HepG2 (cell line): ENCODE data around the gene TFAP2C. TPM values are rescaled to one million over a fixed set of nuclear protein-coding genes. Genes with fewer than 3 reads are reported as not detected.

Experiments
- ATAC-seq: fragments of 200-7000 bp; cut with Tn5 transposase; 3 replicates; pipeline ENCODE4 v1.9.1; 2020; ENCODE audit warnings: mild to moderate bottlenecking, moderate library complexity
- BruUV-seq: library from RNA; stranded (reverse); fragments of 400-500 nt; replicated peaks from 2 replicates; lab custom pipeline; 2021; lab: Mats Ljungman, UMichigan
- CTCF ChIA-PET: fragments of 300-600 bp; formaldehyde crosslinking; extraction: SDS; loops from one replicate; lab custom pipeline; 2021; ENCODE audit warnings: low total read pairs, inconsistent platforms, low intra/inter-chr PET ratio; lab: Yijun Ruan, JAX
- POLR2A ChIA-PET: fragments of 350-600 bp; sonication (Branson Sonifier 250); formaldehyde crosslinking; loops from one replicate; lab custom pipeline; 2020; ENCODE audit warnings: antibody characterized with exemption, inconsistent platforms; lab: Yijun Ruan, JAX
- DNase-seq: peaks from one replicate; pipeline ENCODE4 v3.0.0-alpha.2; 2015; ENCODE audit warnings: low spot score
- FAIRE-seq: peaks from 3 replicates; lab custom pipeline; 2011; peaks lifted over from hg19 to GRCh38; lab: Jason Lieb, UNC
- H2AFZ ChIP-seq: one replicate; pipeline ENCODE4 v1.6.1; 2011; ENCODE audit warnings: low read length, inconsistent platforms
- H3K27ac ChIP-seq: fragments of 300-600 bp; 3 replicates; pipeline ENCODE4 v1.8.0; 2011; ENCODE audit warnings: mixed run types, mild to moderate bottlenecking, mixed read lengths, low read length, inconsistent platforms; ENCODE audit not compliant: insufficient read depth; ENCODE audit errors: extremely low read length
- H3K27me3 ChIP-seq, 2 experiments: fragments of 200-600 bp in 1 of 2; 2 replicates in 1 of 2; 3 replicates in 1 of 2; pipeline versions ENCODE4 v1.6.0 to v1.8.0; 2011; ENCODE audit warnings: low read length in 2 of 2, mild to moderate bottlenecking in 2 of 2, moderate library complexity in 2 of 2, inconsistent platforms in 1 of 2; ENCODE audit not compliant: insufficient read depth in 2 of 2, control insufficient read depth in 1 of 2
- H3K36me3 ChIP-seq, 2 experiments: fragments of 200-600 bp in 1 of 2; replicated peaks in 1 of 2; 2 replicates in 1 of 2; 3 replicates in 1 of 2; pipeline versions ENCODE4 v1.5.1 to v1.8.0; 2011; ENCODE audit warnings: low read length in 2 of 2, inconsistent platforms in 1 of 2; ENCODE audit not compliant: insufficient read depth in 2 of 2, control insufficient read depth in 1 of 2
- H3K4me1 ChIP-seq: 2 replicates; pipeline ENCODE4 v1.5.1; 2012; ENCODE audit warnings: low read length, inconsistent platforms; ENCODE audit not compliant: insufficient read depth
- H3K4me2 ChIP-seq: 2 replicates; pipeline ENCODE4 v1.6.0; 2011; ENCODE audit warnings: low read depth, low read length, inconsistent platforms
- H3K4me3 ChIP-seq, 3 experiments: fragments of 200-600 bp in 1 of 3; sonication (generic), shearing (Covaris generic) in 1 of 3; replicated peaks in 1 of 3; 2 replicates each; pipeline ENCODE4 v1.5.1; 2011 to 2016; ENCODE audit warnings: low read length in 3 of 3, inconsistent platforms in 2 of 3, low read depth in 2 of 3, mild to moderate bottlenecking in 2 of 3, control low read depth in 1 of 3, mixed read lengths in 1 of 3; ENCODE audit not compliant: insufficient read depth in 1 of 3
- H3K79me2 ChIP-seq: one replicate; pipeline ENCODE4 v1.6.1; 2011; ENCODE audit warnings: low read length, inconsistent platforms; ENCODE audit not compliant: insufficient read depth
- H3K9ac ChIP-seq: 2 replicates; pipeline ENCODE4 v1.6.0; 2011; ENCODE audit warnings: mild to moderate bottlenecking, low read depth, low read length, inconsistent platforms; ENCODE audit not compliant: insufficient read depth
- H3K9me3 ChIP-seq: 2 replicates; pipeline ENCODE4 v1.5.1; 2012; ENCODE audit warnings: mild to moderate bottlenecking, low read length
- H4K20me1 ChIP-seq: 2 replicates; pipeline ENCODE4 v1.6.0; 2011; ENCODE audit warnings: inconsistent platforms, mild to moderate bottlenecking, low read length, moderate library complexity; ENCODE audit not compliant: insufficient read depth
- ELF3 ChIP-seq: IDR thresholded peaks from 2 replicates; pipeline ENCODE4 v1.6.1; 2016; ENCODE audit warnings: missing genetic modification reagents, missing compliant biosample characterization
- EP300 ChIP-seq, 3 experiments: sonication (generic) in 1 of 3; formaldehyde crosslinking in 1 of 3; IDR thresholded peaks; 2 replicates each; pipeline versions ENCODE4 v1.5.1 to v1.6.1; 2011 to 2020; ENCODE audit warnings: low read depth in 2 of 3, low read length in 2 of 3, borderline replicate concordance in 1 of 3, improper control_type of control experiment in 1 of 3, mild to moderate bottlenecking in 1 of 3, missing genetic modification reagents in 1 of 3, moderate library complexity in 1 of 3
- KLF16 ChIP-seq, 2 experiments: sonication (generic) in 1 of 2; formaldehyde crosslinking in 1 of 2; IDR thresholded peaks; 2 replicates each; pipeline versions ENCODE4 v1.6.1 to v1.8.0; 2016 to 2023; ENCODE audit warnings: missing genetic modification reagents in 2 of 2, missing compliant biosample characterization in 1 of 2
- MLLT10 ChIP-seq: sonication (generic); formaldehyde crosslinking; IDR thresholded peaks from 2 replicates; pipeline ENCODE4 v1.4.0; 2020; ENCODE audit warnings: missing genetic modification reagents
- RELA ChIP-seq: sonication (generic); formaldehyde crosslinking; IDR thresholded peaks from 2 replicates; pipeline ENCODE4 v1.4.0; 2020; ENCODE audit warnings: missing genetic modification reagents
- SOX5 ChIP-seq: IDR thresholded peaks from 2 replicates; pipeline ENCODE4 v1.6.1; 2016; ENCODE audit warnings: borderline replicate concordance
- TBX3 ChIP-seq: fragments of 450-650 bp; IDR thresholded peaks from 2 replicates; pipeline ENCODE4 v1.6.1; 2017; ENCODE audit warnings: antibody characterized with exemption, mild to moderate bottlenecking, inconsistent platforms, borderline replicate concordance
- ZNF136 ChIP-seq: sonication (generic); formaldehyde crosslinking; IDR thresholded peaks from 2 replicates; pipeline ENCODE4 v1.8.1; 2022; ENCODE audit warnings: low read depth, mild to moderate bottlenecking, moderate library complexity, missing genetic modification reagents
- ZNF383 ChIP-seq: sonication (generic); formaldehyde crosslinking; IDR thresholded peaks from 2 replicates; pipeline ENCODE4 v1.4.0; 2020; ENCODE audit warnings: missing genetic modification reagents, mild to moderate bottlenecking, borderline replicate concordance
- ZNF704 ChIP-seq: sonication (generic); formaldehyde crosslinking; IDR thresholded peaks from 2 replicates; pipeline ENCODE4 v1.8.1; 2023; ENCODE audit warnings: mild to moderate bottlenecking, inconsistent platforms, moderate library complexity, missing genetic modification reagents, borderline replicate concordance
- ZNF784 ChIP-seq: sonication (generic); formaldehyde crosslinking; IDR thresholded peaks from 2 replicates; pipeline ENCODE4 v1.5.1; 2020; ENCODE audit warnings: missing genetic modification reagents, mild to moderate bottlenecking, borderline replicate concordance
- WGBS: methylation state at CpG from one replicate; pipeline ENCODE4 v1.1.6; 2017; ENCODE audit warnings: low lambda C conversion rate; 5-methylcytosine and 5-hydroxymethylcytosine counted together
- in situ Hi-C: cut with HindIII; loops from 2 replicates; pipeline ENCODE4 v1.10.0; 2017; ENCODE audit warnings: low pct_unique_long_range_greater_than_20kb; ENCODE audit not compliant: extremely low pct_ligation_motif_present
- intact Hi-C: fragments of 100-400 bp; cut with micrococcal nuclease; formaldehyde crosslinking; loops from one replicate; pipeline ENCODE4 v1.10.0; 2022; ENCODE audit not compliant: unreplicated experiment
- polyA plus RNA-seq, 8 experiments: library from polyadenylated mRNA; depleted of rRNA in 3 of 8; stranded (reverse) in 7 of 8; unstranded in 1 of 8; fragments of >200 nt; fragmentation: Illumina TruSeq in 4 of 8; extraction: Trizol in 4 of 8; gene quantifications; 2 replicates each; pipeline versions ENCODE4 v1.2.1 to v1.2.3, GENCODE V29; 2011 to 2016; ENCODE audit warnings: low read depth in 4 of 8, missing spikeins in 1 of 8, mixed read lengths in 1 of 8; ENCODE audit not compliant: insufficient read depth in 1 of 8
- total RNA-seq, 5 experiments: library from RNA; depleted of rRNA; stranded (reverse); fragments of >200 nt; fragmentation: Illumina TruSeq; extraction: Trizol; gene quantifications; 2 replicates each; pipeline ENCODE4 v1.2.3, GENCODE V29; 2016; ENCODE audit warnings: low read depth in 1 of 5
- TF ChIP-seq, protein P1 (sequence below): sonication (generic); formaldehyde crosslinking; IDR thresholded peaks from 2 replicates; pipeline ENCODE4 v1.4.0; 2020; ENCODE audit warnings: mild to moderate bottlenecking, missing genetic modification reagents
- TF ChIP-seq, protein P2 (sequence below): IDR thresholded peaks from 2 replicates; pipeline ENCODE4 v1.6.1; 2016; ENCODE audit warnings: mild to moderate bottlenecking

Gene TFAP2C
- total and polyA plus RNA-seq, 2 of the 13 experiments (the other 11 are each of a cell fraction or from before 2014, with no cell fraction given), result not detected

DNA sequence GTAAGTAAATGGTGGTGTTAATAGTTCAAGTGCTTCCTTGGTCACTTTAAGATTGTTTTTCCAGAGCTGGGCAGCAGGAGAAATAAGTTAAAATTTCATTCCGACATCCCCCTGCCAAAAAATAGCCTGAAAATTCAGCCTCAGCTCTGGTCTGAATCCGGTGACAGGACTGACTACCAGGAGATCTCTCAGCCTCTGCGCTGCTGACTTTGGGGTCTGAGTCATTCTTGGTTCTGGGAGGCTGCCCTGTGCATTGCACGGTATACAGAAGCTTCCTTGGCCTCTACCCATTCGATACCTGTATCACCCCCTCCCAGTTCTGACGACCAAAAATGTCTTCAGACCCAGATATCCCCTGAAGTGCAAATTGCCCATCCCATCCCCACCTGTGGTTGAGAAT lies 36.3 kb upstream of the TFAP2C start:
- H3K79me2 ChIP-seq, result no peaks in the 10 kb centered on the region
- DNase-seq, result no peak
- H3K27ac ChIP-seq, result no peak overlapping the region
- no peak for FAIRE-seq
- no peak overlapping the region for H3K4me2 ChIP-seq
- no peaks in the 10 kb centered on the region for H3K36me3 ChIP-seq
- H4K20me1 ChIP-seq, result no peaks in the 10 kb centered on the region
- ChIA-PET CTCF (no interaction called here), POLR2A (no interaction called here)
- no peaks in the 10 kb centered on the region for H3K4me1 ChIP-seq
- no TSS peak for BruUV-seq
- TF ChIP-seq RELA, result no peak
- TF ChIP-seq ZNF136 (CRISPR knock-in tag), result no peak
- TF ChIP-seq EP300 (IDR thresholded peaks at IDR 0.05; ENCODE audit: low read depth in 2 of 2, low read length in 2 of 2), result no peak
- no peak for TF ChIP-seq EP300 (CRISPR knock-in tag; IDR thresholded peaks at IDR 0.05; ENCODE audit: borderline replicate concordance)
- no peak for TF ChIP-seq ZNF704 (CRISPR knock-in tag)
- TF ChIP-seq, protein P1, sequence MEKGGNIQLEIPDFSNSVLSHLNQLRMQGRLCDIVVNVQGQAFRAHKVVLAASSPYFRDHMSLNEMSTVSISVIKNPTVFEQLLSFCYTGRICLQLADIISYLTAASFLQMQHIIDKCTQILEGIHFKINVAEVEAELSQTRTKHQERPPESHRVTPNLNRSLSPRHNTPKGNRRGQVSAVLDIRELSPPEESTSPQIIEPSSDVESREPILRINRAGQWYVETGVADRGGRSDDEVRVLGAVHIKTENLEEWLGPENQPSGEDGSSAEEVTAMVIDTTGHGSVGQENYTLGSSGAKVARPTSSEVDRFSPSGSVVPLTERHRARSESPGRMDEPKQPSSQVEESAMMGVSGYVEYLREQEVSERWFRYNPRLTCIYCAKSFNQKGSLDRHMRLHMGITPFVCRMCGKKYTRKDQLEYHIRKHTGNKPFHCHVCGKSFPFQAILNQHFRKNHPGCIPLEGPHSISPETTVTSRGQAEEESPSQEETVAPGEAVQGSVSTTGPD (CRISPR knock-in tag), result no peak
- TF ChIP-seq ELF3 (CRISPR knock-in tag), result no peak
- no peak for TF ChIP-seq SOX5 (CRISPR knock-in tag)
- TF ChIP-seq KLF16 (CRISPR knock-in tag; IDR thresholded peaks at IDR 0.05), result no peak
- TF ChIP-seq, protein P2, sequence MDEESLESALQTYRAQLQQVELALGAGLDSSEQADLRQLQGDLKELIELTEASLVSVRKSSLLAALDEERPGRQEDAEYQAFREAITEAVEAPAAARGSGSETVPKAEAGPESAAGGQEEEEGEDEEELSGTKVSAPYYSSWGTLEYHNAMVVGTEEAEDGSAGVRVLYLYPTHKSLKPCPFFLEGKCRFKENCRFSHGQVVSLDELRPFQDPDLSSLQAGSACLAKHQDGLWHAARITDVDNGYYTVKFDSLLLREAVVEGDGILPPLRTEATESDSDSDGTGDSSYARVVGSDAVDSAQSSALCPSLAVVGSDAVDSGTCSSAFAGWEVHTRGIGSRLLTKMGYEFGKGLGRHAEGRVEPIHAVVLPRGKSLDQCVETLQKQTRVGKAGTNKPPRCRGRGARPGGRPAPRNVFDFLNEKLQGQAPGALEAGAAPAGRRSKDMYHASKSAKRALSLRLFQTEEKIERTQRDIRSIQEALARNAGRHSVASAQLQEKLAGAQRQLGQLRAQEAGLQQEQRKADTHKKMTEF (CRISPR knock-in tag), result no peak
- TF ChIP-seq MLLT10 (CRISPR knock-in tag), result no peak
- no peak for TF ChIP-seq ZNF784 (CRISPR knock-in tag)
- no peak for TF ChIP-seq TBX3
- no peak for TF ChIP-seq ZNF383 (CRISPR knock-in tag)
- TF ChIP-seq, all 625 proteins: peak for 0
- H3K27me3 ChIP-seq, result 0 out of 5 replicates have a peak, but pooled peaks cover 0 to 8% of the 10 kb centered on the region in 2 experiments
- H3K4me3 ChIP-seq, result no peak overlapping the region
- no peaks in the 10 kb centered on the region for H3K9me3 ChIP-seq
- 28% methylated on average over 6 of the region's 6 CpGs for WGBS
- ATAC-seq, result no peak
- intact Hi-C loops, result no loop called here
- H2AFZ ChIP-seq, result no peak overlapping the region
- in situ Hi-C loops, result no loop called here
- no peak overlapping the region for H3K9ac ChIP-seq
